Keratinocyte (primary cell): Measurements from ENCODE around the gene CHD8. TPM values are rescaled to one million over a fixed set of nuclear protein-coding genes. Genes with fewer than 3 reads are reported as not detected.

Experiments
- DNase-seq: peaks from one replicate; pipeline ENCODE4 v3.0.0-alpha.2; 2011; ENCODE audit warnings: low read depth, missing footprints, low spot score
- FAIRE-seq: peaks from 2 replicates; lab custom pipeline; 2011; peaks lifted over from hg19 to GRCh38; lab: Jason Lieb, UNC
- H2AFZ ChIP-seq: 2 replicates; pipeline ENCODE4 v1.6.0; 2012; ENCODE audit warnings: low read length, control low read depth, inconsistent platforms; ENCODE audit not compliant: control insufficient read depth
- H3K27ac ChIP-seq: 2 replicates; pipeline ENCODE4 v1.5.1; 2011; ENCODE audit warnings: low read length; ENCODE audit not compliant: control insufficient read depth, insufficient read depth
- H3K27me3 ChIP-seq: 3 replicates; pipeline ENCODE4 v1.6.0; 2011; ENCODE audit warnings: low read length; ENCODE audit not compliant: control insufficient read depth, insufficient read depth; ENCODE audit errors: extremely low read depth
- H3K36me3 ChIP-seq, 2 experiments: 2 replicates in 1 of 2; 3 replicates in 1 of 2; pipeline ENCODE4 v1.5.1; 2011; ENCODE audit warnings: low read length in 2 of 2, mild to moderate bottlenecking in 1 of 2; ENCODE audit not compliant: control insufficient read depth in 2 of 2, insufficient read depth in 2 of 2; ENCODE audit errors: extremely low read depth in 1 of 2
- H3K4me1 ChIP-seq: 3 replicates; pipeline ENCODE4 v1.5.1; 2011; ENCODE audit warnings: low read length; ENCODE audit not compliant: control insufficient read depth, insufficient read depth; ENCODE audit errors: extremely low read depth
- H3K4me2 ChIP-seq: 3 replicates; pipeline ENCODE4 v1.6.0; 2011; ENCODE audit warnings: low read depth, low read length; ENCODE audit not compliant: control insufficient read depth, insufficient read depth; ENCODE audit errors: extremely low read depth
- H3K4me3 ChIP-seq, 3 experiments: fragments of 200-600 bp in 1 of 3; sonication (generic) in 1 of 3; 2 replicates in 2 of 3; 3 replicates in 1 of 3; pipeline ENCODE4 v1.5.1; 2011 to 2016; ENCODE audit warnings: low read length in 3 of 3, mild to moderate bottlenecking in 3 of 3, control low read depth in 2 of 3, inconsistent platforms in 1 of 3, low read depth in 1 of 3, mixed read lengths in 1 of 3, mixed run types in 1 of 3, moderate library complexity in 1 of 3; ENCODE audit not compliant: control insufficient read depth in 2 of 3, insufficient read depth in 2 of 3; ENCODE audit errors: extremely low read depth in 1 of 3
- H3K79me2 ChIP-seq: 2 replicates; pipeline ENCODE4 v1.6.0; 2012; ENCODE audit warnings: low read length; ENCODE audit not compliant: control insufficient read depth, insufficient read depth
- H3K9ac ChIP-seq: 3 replicates; pipeline ENCODE4 v1.6.0; 2011; ENCODE audit warnings: low read length; ENCODE audit not compliant: control insufficient read depth, insufficient read depth; ENCODE audit errors: extremely low read depth
- H3K9me1 ChIP-seq: 3 replicates; pipeline ENCODE4 v1.6.0; 2011; ENCODE audit warnings: low read length; ENCODE audit not compliant: control insufficient read depth, insufficient read depth; ENCODE audit errors: extremely low read depth
- H3K9me3 ChIP-seq: 2 replicates; pipeline ENCODE4 v1.5.1; 2012; ENCODE audit warnings: low read depth, low read length; ENCODE audit not compliant: control insufficient read depth
- H4K20me1 ChIP-seq: 3 replicates; pipeline ENCODE4 v1.6.0; 2011; ENCODE audit warnings: low read length; ENCODE audit not compliant: control insufficient read depth, insufficient read depth; ENCODE audit errors: extremely low read depth
- EZH2 ChIP-seq: IDR thresholded peaks from one replicate; pipeline ENCODE4 v1.6.1; 2012; ENCODE audit warnings: inconsistent platforms, mild to moderate bottlenecking, low read length, moderate library complexity
- dilution Hi-C: fragments of 300-500 bp; cut with MboI; formaldehyde crosslinking; loops from one replicate; pipeline ENCODE4 v1.7.0; 2020; ENCODE audit warnings: low sequenced_read_pairs; ENCODE audit not compliant: extremely low pct_ligation_motif_present
- polyA plus RNA-seq, 5 experiments: library from polyadenylated mRNA; depleted of rRNA in 3 of 5; stranded (reverse) in 3 of 5; stranded (forward) in 1 of 5; unstranded in 1 of 5; fragments of >200 nt; gene quantifications; 1 replicate in 1 of 5; 2 replicates in 3 of 5; 3 replicates in 1 of 5; pipeline versions ENCODE4 v1.2.1 to v1.2.3, GENCODE V29; 2011 to 2012; ENCODE audit warnings: missing spikeins in 2 of 5, low read depth in 1 of 5, low replicate concordance in 1 of 5
- TF ChIP-seq, protein P1 (sequence below), 3 experiments: IDR thresholded peaks in 1 of 3; conservative IDR thresholded peaks in 1 of 3; optimal IDR thresholded peaks in 1 of 3; 2 replicates in 2 of 3; 3 replicates in 1 of 3; pipeline versions ENCODE3 to v1.5.1; 2011; ENCODE audit warnings: low read length in 3 of 3, mild to moderate bottlenecking in 3 of 3, moderate library complexity in 2 of 3, control low read depth in 1 of 3, inconsistent platforms in 1 of 3; ENCODE audit not compliant: insufficient read depth in 2 of 3; ENCODE audit errors: extremely low read depth in 1 of 3

Gene CHD8
- polyA plus RNA-seq, 1 donor (not counting 4 experiments of a cell fraction or from before 2014, with no cell fraction given), result 24.7 TPM

DNA sequence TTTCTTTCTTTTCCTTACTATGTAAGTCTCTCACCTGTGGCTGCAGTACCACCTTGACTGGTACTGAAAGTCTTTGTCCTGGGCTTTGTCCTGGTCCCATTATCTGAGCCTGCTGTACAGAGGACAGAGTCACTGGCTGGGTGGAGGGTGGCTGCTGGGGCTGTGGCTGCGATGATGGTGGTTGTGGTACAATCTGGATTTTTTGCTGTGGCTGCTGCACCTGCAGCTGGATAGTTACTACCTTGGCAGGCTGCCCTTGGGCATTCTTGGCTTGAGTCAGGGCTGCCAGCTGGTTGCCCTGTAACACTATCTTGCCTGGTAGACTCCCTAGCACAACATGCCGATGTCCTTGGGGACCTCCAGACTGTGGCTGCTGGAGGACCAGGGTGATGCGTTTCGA, 27.0 kb downstream of the CHD8 start:
- Histone ChIP-seq H3K27me3 (no peaks in the 10 kb centered on the region), H3K9me1 (no peaks in the 10 kb centered on the region), H3K4me2 (no peak overlapping the region), H3K4me1 (no peaks in the 10 kb centered on the region), H2AFZ (no peak overlapping the region), H3K27ac (no peak overlapping the region), H3K4me3 (no peak overlapping the region), H3K9me3 (no peaks in the 10 kb centered on the region), H3K79me2 (peaks cover 41% of the 10 kb centered on the region), H3K36me3 (peaks cover 37 to 41% of the 10 kb centered on the region in 2 experiments), H3K9ac (no peak overlapping the region), H4K20me1 (peaks cover 6% of the 10 kb centered on the region)
- FAIRE-seq, result no peak
- dilution Hi-C loops, result no loop called here
- DNase-seq, result no peak
- TF ChIP-seq, protein P1, sequence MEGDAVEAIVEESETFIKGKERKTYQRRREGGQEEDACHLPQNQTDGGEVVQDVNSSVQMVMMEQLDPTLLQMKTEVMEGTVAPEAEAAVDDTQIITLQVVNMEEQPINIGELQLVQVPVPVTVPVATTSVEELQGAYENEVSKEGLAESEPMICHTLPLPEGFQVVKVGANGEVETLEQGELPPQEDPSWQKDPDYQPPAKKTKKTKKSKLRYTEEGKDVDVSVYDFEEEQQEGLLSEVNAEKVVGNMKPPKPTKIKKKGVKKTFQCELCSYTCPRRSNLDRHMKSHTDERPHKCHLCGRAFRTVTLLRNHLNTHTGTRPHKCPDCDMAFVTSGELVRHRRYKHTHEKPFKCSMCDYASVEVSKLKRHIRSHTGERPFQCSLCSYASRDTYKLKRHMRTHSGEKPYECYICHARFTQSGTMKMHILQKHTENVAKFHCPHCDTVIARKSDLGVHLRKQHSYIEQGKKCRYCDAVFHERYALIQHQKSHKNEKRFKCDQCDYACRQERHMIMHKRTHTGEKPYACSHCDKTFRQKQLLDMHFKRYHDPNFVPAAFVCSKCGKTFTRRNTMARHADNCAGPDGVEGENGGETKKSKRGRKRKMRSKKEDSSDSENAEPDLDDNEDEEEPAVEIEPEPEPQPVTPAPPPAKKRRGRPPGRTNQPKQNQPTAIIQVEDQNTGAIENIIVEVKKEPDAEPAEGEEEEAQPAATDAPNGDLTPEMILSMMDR (optimal IDR thresholded peaks at IDR 0.05 in 1 of 3, IDR thresholded peaks at IDR 0.05 in 1 of 3, conservative IDR thresholded peaks at IDR 0.05 in 1 of 3; ENCODE audit: extremely low read depth in 1 of 3, insufficient read depth in 2 of 3, low read length in 3 of 3), result no peak
- no peak for TF ChIP-seq EZH2

DNA sequence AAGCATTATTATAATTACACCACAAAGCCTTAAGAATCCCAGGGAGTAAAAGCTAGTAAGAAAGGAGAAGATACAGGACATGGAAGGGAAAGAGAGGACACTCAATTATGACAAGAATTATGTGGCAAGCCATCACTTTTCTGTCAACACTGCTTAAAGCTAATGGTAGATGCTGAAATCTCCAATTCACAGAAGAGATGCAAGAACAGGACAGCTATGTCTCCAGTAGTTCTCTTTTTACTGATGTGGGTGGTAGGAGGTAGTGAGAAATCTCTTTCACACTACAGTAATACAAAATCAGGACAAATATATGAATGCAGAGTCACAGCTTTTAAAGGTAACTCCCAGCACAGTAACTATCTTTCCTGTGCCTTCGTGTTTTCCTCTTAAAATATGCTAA, 29.2 kb downstream of the CHD8 start:
- peaks cover 42 to 48% of the 10 kb centered on the region in 2 experiments for H3K36me3 ChIP-seq

More for the DNA sequence above, 29.2 kb downstream of the CHD8 start:
- no peak for FAIRE-seq
- H3K9me3 ChIP-seq, result no peaks in the 10 kb centered on the region
- no peak overlapping the region for H3K4me3 ChIP-seq
- no peak overlapping the region for H2AFZ ChIP-seq
- peaks cover 22% of the 10 kb centered on the region for H3K79me2 ChIP-seq
- no peaks in the 10 kb centered on the region for H3K4me1 ChIP-seq
- dilution Hi-C loops, result no loop called here
- peaks cover 6% of the 10 kb centered on the region for H4K20me1 ChIP-seq
- H3K9me1 ChIP-seq, result no peaks in the 10 kb centered on the region
- DNase-seq, result no peak
- no peak overlapping the region for H3K9ac ChIP-seq
- TF ChIP-seq EZH2, result no peak
- TF ChIP-seq, protein P1 (optimal IDR thresholded peaks at IDR 0.05 in 1 of 3, IDR thresholded peaks at IDR 0.05 in 1 of 3, conservative IDR thresholded peaks at IDR 0.05 in 1 of 3; ENCODE audit: extremely low read depth in 1 of 3, insufficient read depth in 2 of 3, low read length in 3 of 3), result no peak
- H3K27me3 ChIP-seq, result no peaks in the 10 kb centered on the region
- no peak overlapping the region for H3K27ac ChIP-seq
- no peak overlapping the region for H3K4me2 ChIP-seq
